SH-SY5Y (cell line): Measurements from ENCODE around the gene C10orf90.

Source experiments
- GATA2 ChIP-seq: IDR thresholded peaks from 2 replicates; pipeline ENCODE4 v1.6.1; 2011; ENCODE audit warnings: mild to moderate bottlenecking, low read depth, low read length
- GATA3 ChIP-seq: IDR thresholded peaks from 2 replicates; pipeline ENCODE4 v1.6.1; 2011; ENCODE audit warnings: low read depth, mild to moderate bottlenecking, low read length, moderate library complexity

GRCh38 chr10:126667568-126667967 is 2.9 kb downstream of the C10orf90 start:
- no peak for TF ChIP-seq GATA2
- TF ChIP-seq GATA3, result no peak
